ENCODE data around the gene UBAC2.

GRCh38 chr13:99308471-99309087 is 107.9 kb downstream of the UBAC2 start:
- no peak for TF ChIP-seq CTCF (IDR thresholded peaks at IDR 0.05)
- no peak for TF ChIP-seq POLR2A (IDR thresholded peaks at IDR 0.05)

Measured in uterus (tissue), 2 donors.